SHP77 (cell line): ENCODE results near the gene FBXL12.
"Not testable (repeated sequence)": the region's sequence is repeated elsewhere in the genome, so short reads cannot be mapped to it uniquely, and the experiment has no call there.

Experiments used
- DNase-seq, 2 experiments: peaks; one replicate each; lab custom pipeline; 2025; lab: John Stamatoyannopoulos, UW

Gene FBXL12

DNA sequence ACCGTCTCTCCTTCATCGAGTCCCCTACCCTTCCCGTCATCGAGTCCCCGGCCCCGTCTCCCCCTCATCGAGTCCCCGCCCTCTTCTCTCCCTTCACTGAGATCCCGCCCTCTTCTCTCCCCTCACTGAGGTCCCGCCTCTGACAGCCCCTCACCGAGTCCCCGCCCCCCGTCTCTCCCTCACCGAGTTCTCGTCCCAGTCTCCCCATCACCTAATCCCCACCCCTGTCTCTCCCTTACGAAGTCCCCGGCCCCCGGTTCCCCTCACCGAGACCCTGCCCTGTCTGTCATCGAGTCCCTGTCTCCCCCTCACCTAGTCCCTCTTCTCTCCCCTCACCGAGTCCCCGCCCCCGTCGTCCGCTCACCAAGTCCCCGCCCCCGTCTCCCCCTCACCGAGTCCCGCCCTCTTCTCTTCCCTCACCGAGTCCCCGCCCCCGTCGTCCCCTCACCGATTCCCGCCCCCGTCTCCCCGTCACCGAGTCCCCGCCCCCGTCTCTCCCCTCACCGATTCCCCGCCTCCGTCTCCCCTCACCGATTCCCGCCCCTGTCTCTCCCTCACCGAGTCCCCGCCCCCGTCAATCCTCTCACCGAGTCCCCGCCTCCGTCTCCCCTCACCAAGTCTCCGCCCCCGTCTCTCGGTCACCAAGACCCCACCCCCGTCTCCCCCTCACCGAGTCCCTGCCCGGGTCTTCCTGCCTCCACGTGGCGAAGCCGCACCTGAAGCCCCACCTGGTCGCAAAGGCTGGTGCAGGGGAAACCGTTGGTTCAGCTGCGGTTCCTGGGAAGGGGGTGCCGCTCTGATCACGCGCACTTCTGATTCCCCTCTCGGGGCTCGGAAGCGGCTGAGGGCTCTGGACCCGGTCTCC, 26.4 kb downstream of the FBXL12 start:
- peak; percentile 85 to 96 for DNase-seq

DNA sequence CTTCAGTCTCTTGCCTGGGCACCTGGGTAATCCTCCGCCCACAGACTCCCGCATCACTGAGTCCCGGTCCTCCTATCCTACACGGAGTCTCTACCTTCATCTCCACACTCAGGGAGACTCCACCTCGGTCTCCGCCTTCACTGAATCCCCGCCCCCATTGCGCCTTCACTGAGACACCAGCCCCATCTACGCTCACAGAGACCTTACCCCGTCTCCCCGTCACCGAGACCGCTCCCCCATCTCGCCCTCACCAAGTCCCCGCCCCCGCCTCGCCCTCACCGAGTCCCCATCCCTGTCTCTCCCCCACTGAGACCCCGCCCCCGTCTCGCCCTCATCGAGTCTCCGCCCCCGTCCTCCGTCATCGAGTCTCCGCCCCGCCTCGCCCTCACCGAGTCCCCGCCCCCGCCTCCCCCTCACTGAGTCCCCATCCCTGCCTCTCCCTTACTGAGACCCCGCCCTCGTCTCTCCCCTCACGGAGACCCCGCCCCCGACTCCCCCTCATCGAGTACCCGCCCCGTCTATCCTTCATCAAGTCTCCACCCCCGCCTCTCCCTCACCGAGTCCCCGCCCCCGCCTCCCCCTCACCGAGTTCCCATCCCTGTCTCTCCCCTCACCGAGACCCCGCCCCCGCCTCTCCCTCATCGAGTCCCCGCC, 27.2 kb downstream of the FBXL12 start:
- peak; percentile 88 to 96 for DNase-seq

DNA sequence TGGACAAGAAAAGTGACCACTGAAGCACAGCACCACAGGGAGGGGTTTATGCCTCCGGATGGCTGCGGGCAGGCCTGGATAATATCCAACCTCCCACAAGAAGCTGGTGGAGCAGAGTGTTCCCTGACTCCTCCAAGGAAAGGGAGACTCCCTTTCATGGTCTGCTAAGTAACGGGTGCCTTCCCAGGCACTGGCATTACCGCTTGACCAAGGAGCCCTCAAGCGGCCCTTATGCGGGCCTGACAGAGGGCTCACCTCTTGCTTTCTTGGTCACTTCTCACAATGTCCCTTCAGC, 27.9 kb downstream of the FBXL12 start:
- not testable (repeated sequence) for DNase-seq

DNA sequence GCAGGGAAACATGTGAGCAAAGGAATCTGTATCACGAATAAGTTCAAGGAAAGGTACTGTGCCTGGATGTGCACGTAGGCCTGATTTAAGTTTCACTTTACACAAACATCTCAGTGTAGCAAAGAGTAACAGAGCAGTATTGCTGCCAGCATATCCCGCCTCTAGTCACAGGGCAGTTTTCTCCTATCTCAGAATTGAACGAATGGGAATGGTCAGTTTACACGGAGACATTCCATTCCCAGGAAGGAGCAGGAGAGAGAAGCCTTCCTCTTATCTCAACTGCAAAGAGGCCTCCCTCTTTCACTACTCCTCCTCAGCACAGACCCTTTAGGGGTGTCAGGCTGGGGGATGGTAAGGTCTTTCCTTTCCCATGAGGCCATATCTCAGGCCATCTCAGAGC, 29.3 kb downstream of the FBXL12 start:
- not testable (repeated sequence) for DNase-seq

DNA sequence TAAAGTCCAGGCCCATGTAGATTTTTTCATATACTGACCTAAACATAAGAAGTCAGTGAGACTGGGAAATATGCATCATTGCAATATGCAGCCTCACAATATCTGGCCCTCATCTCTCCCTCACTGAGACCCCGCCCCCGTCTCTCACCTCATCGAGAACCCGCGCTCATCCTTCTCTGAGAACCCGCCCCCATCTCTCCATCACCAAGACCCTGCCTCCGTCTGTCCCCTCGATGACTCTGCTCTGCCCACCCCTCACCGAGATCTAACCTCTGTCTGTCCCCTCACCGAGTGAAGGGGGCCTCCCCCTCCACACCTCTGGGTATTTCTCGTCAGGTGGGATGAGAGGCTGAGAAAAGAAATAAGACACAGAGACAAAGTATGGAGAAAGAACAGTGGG, 29.8 kb downstream of the FBXL12 start:
- DNase-seq: no peak

DNA sequence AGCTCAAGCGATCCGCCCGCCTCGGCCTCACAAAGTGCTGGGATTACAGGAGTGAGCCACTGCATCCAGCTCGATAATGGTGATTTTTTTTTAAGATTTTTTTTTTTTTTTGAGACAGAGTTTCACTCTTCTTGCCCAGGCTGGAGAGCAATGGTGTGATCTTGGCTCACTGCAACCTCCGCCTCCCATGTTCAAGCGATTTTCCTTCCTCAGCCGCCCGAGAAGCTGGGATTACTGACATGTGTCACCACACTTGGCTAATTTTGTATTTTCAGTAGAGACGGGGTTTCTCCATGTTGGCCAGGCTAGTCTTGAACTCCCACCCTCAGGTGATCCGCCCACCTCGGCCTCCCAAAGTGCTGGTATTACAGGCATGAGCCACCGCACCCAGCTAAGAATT, 30.3 kb downstream of the FBXL12 start:
- DNase-seq: not testable (repeated sequence)

DNA sequence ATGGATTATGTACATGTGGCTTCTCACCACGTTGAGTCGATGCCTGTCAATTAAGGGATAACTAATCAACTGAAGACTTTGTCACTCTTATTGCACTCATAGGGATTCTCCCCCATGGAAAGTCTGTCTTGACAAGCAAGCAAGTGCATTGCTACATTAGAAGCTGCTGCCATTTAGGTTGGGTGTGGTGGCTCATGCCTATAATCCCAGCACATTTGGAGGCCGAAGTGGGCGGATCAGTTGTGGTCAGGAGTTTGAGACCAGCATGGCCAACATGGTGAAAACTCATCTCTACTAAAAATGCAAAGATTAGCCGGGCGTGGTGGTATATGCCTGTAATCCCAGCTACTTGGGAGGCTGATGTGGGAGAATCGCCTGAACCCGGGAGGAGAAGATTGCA, 32.1 kb downstream of the FBXL12 start:
- DNase-seq: no peak

DNA sequence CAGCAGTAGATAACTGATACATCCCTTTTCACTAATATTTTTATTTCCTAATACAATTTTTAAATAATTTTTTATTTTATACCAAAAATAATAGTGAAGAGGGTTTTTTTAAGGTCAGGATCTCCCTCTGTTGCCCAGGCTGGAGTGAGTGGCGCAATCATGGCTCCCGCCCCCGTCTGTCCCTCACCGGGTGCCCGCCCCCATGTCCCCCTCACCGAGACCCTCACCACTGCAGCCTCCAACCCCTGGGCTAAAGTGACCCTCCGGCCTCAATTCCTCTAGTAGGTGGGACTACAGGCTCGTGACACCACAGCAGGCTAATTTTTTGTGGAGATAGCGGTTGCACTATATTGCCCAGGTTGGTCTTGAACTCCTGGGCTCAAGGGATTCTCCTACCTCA, 32.5 kb downstream of the FBXL12 start:
- DNase-seq: no peak

DNA sequence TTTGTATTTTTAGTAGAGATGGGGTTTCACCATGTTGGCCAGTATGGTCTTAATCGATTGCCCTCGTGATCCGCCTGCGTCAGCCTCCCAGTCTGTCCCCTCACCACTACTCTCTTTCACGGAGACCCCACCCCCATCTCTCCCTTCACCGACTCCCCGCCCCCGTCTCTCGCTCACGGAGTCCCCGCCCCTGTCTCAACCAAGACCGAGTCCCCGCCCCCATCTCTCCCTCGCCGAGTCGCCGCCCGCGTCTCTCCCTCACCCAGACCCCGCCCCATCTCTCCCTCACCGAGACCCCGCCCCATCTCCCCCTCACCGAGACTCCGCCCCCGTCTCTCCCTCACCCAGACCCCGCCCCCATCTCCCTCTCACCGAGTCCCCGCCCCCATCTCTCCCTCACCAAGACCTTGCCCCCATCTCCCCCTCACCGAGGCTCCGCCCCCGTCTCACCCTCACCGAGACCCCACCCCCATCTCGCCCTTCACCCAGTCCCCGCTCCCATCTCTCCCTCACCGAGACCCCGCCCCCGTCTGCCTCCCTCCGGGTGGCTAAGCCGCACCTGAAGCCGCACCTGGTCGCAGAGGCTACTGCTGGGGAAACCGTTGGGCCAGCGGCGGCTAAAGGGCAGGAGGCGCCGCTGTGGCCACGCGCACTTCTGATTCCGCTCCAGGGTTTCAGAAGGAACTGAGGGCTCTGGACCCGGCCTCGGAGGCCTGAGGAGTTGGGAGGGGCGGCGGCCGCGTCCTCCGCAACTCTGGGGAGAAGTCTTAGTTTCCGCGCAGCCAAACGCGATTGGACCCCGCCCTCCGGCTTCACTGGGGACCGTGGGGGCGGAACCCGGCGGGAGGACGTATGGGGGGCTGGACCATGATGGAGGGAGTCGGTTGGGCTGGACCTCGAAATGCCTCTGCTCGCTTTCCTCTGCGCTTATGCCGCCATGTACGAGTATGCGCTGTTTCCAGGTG, 33.2 kb downstream of the FBXL12 start:
- DNase-seq: peak; percentile 98

DNA sequence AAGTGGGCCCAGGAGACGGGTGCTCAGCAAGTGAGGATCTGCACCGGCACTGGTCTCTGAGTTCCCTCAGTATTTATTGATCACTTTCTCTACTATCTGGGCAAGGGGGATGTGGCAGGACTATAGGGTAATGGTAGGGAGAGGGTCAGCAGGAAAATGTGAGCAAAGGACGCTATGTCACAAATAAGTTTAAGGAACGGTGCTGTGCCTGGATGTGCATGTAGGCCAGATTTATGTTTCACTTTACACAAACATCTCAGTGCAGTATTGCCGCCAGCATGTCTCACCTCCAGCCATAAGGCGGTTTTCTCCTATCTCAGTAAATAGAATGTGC, 34.7 kb downstream of the FBXL12 start:
- DNase-seq: not testable (repeated sequence)

DNA sequence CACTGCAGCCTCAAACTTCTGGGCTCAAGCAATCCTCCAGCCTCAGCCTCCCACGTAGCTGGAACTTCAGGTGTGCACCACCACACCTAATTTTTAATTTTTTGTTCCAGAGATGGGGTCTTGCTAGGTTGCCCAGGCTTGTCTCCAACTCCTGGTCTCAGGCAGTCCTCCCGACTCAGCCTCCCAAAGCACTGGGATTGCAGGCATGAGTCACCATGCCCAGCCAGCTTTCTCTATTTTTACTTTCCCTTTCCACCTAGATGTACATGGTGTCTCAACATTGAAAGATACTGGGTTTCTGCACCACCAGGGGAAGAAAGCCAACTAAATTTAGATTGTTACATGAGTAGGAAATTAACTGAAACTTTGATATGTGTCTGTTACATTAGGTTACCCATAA, 36.5 kb downstream of the FBXL12 start:
- DNase-seq: no peak

DNA sequence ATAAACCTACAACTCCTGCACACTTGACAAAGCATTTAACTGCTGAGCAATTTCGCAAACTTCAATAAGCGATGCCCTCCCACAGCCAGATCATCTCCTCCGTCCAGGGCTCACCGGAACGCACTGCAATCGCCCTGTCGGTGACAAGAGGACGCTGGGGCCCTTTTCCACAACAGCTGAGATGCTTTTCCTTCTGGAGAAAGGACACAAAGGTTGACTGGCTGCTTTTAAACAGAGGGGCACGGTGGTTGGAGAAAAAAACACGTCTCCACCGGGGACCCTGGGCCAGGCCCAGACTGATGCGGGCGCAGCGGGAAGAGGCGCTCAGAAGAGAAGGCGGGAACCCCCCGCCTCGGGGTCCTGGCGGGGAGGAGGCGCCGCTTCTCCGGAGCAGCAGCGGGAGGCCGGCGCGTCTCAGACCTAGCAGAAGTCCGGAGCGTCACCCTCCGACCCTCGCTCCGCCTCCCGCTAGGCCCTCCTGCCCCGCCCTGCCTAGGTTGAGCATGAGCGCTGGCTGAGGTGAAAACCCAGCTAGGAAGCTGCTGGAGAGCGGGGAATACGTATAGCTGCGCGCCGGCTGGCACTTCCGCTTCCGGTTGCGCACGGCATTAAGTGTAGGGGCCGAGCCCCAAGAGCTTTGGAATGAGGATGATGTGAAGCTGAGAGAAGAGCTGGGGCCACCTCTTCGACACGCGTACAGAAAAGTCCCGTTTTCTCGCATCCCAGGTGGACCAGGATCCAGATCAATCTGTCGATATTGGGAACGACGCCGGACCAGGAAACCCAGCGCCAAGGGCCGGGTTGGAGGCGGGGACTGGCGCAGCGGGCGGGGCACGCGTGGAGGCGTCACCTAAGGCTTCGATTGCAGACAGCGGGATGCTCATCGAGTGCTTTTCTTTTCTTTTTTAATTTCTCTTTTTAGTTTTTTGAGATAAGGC, 50.4 kb downstream of the FBXL12 start, which contains the start of gene ZNF846:
ZNF846 (minus strand) TSS at position 564 of the 938 bp plus-strand sequence. CDS start 3,788 bp downstream, outside the sequence.
- peak; percentile 90 to 94 for DNase-seq
